Measurements from ENCODE around the gene IGF2.

The IGF2 gene

GRCh38 chr11:2173150-2173693, 34.0 kb upstream of the IGF2 start:
- no peak for TF ChIP-seq CTCF (conservative IDR thresholded peaks at IDR 0.05; ENCODE audit: low read depth, low read length)
- H3K9ac ChIP-seq: no peak overlapping the region

DNA sequence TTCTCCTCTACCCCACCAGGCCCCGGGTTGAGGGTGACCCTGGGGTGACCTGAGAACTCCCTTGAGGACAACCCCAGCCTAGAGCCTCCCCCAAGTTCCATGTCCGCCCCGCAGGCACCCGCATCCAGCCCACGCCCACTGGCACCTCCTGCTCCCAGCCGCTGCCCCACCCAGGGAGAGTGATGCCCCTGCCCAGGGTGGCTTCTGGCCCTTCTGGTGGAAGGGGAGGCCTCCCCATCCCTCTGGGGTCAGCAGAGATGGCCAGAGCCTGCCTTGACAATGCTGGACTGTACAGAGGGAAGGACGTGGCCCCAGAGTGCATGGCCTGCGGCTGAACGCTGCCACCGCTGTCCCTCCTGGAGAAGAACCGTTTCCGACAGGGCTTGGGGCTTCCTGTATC, 33.5 kb upstream of the IGF2 start:
- Histone ChIP-seq H3K4me3 (IDR thresholded peaks at IDR 0.05; ENCODE audit: insufficient read depth, low read depth, low read length) (no peak overlapping the region), H3K4me2 (no peak overlapping the region), H3K4me1 (ENCODE audit: low read depth, poor library complexity, severe bottlenecking) (peaks cover 4% of the 10 kb centered on the region), H3K27ac (no peak overlapping the region), H3K79me2 (ENCODE audit: insufficient read depth, low read depth) (no peaks in the 10 kb centered on the region), H3K36me3 (ENCODE audit: insufficient read depth) (no peaks in the 10 kb centered on the region), H3K27me3 (ENCODE audit: insufficient read depth, low read depth) (peaks cover 74% of the 10 kb centered on the region), H3K9ac (no peak overlapping the region), H2AFZ (ENCODE audit: low read depth) (no peak overlapping the region), H4K20me1 (ENCODE audit: insufficient read depth) (no peaks in the 10 kb centered on the region)
- no peak for TF ChIP-seq CTCF (conservative IDR thresholded peaks at IDR 0.05; ENCODE audit: low read depth, low read length)

More at GRCh38 chr11:2173150-2173693, 34.0 kb upstream of the IGF2 start:
- peaks cover 4% of the 10 kb centered on the region for H3K4me1 ChIP-seq (ENCODE audit: low read depth, poor library complexity, severe bottlenecking)
- no peak overlapping the region for H3K4me2 ChIP-seq
- no peak overlapping the region for H3K27ac ChIP-seq
- H3K79me2 ChIP-seq (ENCODE audit: insufficient read depth, low read depth): no peaks in the 10 kb centered on the region
- no peak overlapping the region for H2AFZ ChIP-seq (ENCODE audit: low read depth)
- H3K36me3 ChIP-seq (ENCODE audit: insufficient read depth): no peaks in the 10 kb centered on the region
- no peak overlapping the region for H3K4me3 ChIP-seq (IDR thresholded peaks at IDR 0.05; ENCODE audit: insufficient read depth, low read depth, low read length)
- H3K27me3 ChIP-seq (ENCODE audit: insufficient read depth, low read depth): peaks cover 69% of the 10 kb centered on the region
- H4K20me1 ChIP-seq (ENCODE audit: insufficient read depth): no peaks in the 10 kb centered on the region

GRCh38 chr11:2171591-2172003, 32.4 kb upstream of the IGF2 start, which contains the start of gene TH:
TH (minus strand) TSS chr11:2171815; CDS start chr11:2171786, 29 bp downstream.
- Histone ChIP-seq H2AFZ (ENCODE audit: low read depth) (no peak within 1 kb of the TSS), H3K9ac (no peak within 1 kb of the TSS), H3K4me2 (no peak within 1 kb of the TSS), H4K20me1 (ENCODE audit: insufficient read depth) (no peaks in the 10 kb centered on the region), H3K79me2 (ENCODE audit: insufficient read depth, low read depth) (no peaks in the 10 kb centered on the region), H3K27me3 (ENCODE audit: insufficient read depth, low read depth) (peaks cover 72% of the 10 kb centered on the region), H3K27ac (no peak within 1 kb of the TSS), H3K36me3 (ENCODE audit: insufficient read depth) (no peaks in the 10 kb centered on the region), H3K4me1 (ENCODE audit: low read depth, poor library complexity, severe bottlenecking) (peaks cover 4% of the 10 kb centered on the region), H3K4me3 (IDR thresholded peaks at IDR 0.05; ENCODE audit: insufficient read depth, low read depth, low read length) (no peak within 1 kb of the TSS)
- TF ChIP-seq CTCF (conservative IDR thresholded peaks at IDR 0.05; ENCODE audit: low read depth, low read length): no peak

DNA sequence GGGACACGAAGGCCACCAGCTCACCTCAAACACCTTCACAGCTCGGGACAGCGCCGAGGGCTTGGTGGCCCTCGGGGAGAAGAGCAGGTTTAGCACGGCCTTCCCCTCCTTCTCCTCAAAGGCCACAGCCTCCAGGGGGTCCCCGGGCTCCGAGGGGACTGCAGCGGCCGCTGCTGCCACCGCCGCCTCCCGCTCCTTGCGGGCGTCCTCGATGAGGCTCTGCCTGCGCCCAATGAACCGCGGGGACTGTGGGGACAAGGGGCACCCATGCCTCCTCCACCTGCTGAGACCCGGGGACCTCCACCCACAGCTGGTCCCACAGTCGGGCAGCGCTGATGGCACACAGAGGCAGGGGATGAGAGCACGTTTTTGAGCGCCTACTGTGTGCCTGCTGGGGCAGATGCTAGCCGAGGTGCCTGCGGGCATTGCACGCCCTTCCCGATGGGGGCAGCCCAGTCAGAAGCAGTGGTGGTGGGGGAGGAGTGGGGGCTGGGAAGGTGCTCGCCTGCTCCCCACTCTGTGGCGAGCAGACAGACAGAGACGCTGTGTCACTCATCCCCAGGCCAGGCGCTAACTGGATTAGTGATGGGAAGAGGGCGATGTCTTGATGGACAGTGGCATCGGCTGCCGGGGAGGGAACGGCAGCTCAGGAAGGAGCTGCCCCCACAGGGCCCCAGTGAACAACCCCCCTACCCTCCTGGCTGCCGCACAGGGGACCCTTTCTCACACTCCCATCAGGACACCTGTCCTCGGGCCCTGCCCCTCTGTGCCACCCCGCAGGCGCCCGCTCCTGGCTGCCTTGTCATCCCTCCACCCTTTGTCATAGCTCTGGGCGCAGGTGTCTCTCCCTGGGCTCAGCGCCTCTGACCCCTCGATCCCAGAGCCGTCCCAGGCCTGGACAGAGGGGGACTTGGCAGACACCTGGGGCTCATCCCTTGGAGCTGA, 30.7 kb upstream of the IGF2 start:
- no peak overlapping the region for H3K4me2 ChIP-seq
- H2AFZ ChIP-seq (ENCODE audit: low read depth): no peak overlapping the region
- no peaks in the 10 kb centered on the region for H3K4me1 ChIP-seq (ENCODE audit: low read depth, poor library complexity, severe bottlenecking)

More for the DNA sequence above, 30.7 kb upstream of the IGF2 start:
- Histone ChIP-seq H4K20me1 (ENCODE audit: insufficient read depth) (no peaks in the 10 kb centered on the region), H3K36me3 (ENCODE audit: insufficient read depth) (no peaks in the 10 kb centered on the region), H3K27me3 (ENCODE audit: insufficient read depth, low read depth) (peaks cover 66% of the 10 kb centered on the region), H3K4me3 (IDR thresholded peaks at IDR 0.05; ENCODE audit: insufficient read depth, low read depth, low read length) (no peak overlapping the region), H3K79me2 (ENCODE audit: insufficient read depth, low read depth) (no peaks in the 10 kb centered on the region), H3K9ac (no peak overlapping the region), H3K27ac (no peak overlapping the region)
- TF ChIP-seq CTCF (conservative IDR thresholded peaks at IDR 0.05; ENCODE audit: low read depth, low read length): no peak
